ENCODE data around the gene FMO1. TPM values are rescaled to one million over a fixed set of nuclear protein-coding genes. Genes with fewer than 3 reads are reported as not detected.

Gene FMO1
- total and polyA plus RNA-seq, 2 donors (not counting 1 experiment from before 2014, with no cell fraction given) = 0.48 TPM; not detected in 1

DNA sequence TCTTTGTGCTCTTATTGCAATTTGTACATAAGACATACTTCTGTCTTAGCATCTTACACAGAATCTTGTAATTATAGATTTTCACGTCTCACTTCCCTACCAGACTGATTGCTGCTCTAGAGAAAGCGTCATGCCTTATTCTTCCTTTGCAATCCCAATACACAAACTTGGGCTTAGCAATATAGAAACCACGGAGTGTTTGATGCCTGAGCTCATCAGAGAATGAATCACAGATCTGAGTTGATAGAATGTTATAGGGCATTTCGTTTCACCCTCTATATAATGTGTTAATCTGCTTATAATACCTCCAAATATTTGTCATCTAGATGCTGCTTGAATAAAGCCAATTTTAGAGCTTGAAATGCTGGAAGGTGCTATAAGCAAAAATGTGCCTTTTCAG lies 6.6 kb downstream of the FMO1 start:
- DNase-seq (no peak), ATAC-seq (ENCODE audit: low read depth) (no peak)
- no peak overlapping the region for H3K4me3 Mint-ChIP-seq
- ChIA-PET POLR2A (no interaction called here), CTCF (interaction anchor here (1.8 kb wide), 1 partner anchor 9 kb away, joined by 8 read pairs; no protein-coding TSS in a partner anchor)
- Histone ChIP-seq H3K4me2 (replicated peaks; ENCODE audit: low read depth, low read length, poor library complexity, severe bottlenecking) (no peak overlapping the region), H3K4me1 (ENCODE audit: control insufficient read depth in 2 of 2, insufficient read depth in 2 of 2, low read length in 2 of 2) (peaks cover 14 to 19% of the 10 kb centered on the region in 2 donors), H3K79me2 (ENCODE audit: control insufficient read depth, insufficient read depth, low read length) (no peaks in the 10 kb centered on the region), H3K9me3 (ENCODE audit: control extremely low read depth in 1 of 3, control insufficient read depth in 2 of 3, insufficient read depth in 1 of 3, low read length in 2 of 3) (no peaks in the 10 kb centered on the region), H3K4me3 (ENCODE audit: control extremely low read depth in 1 of 5, extremely low read depth in 1 of 5, insufficient read depth in 1 of 5, low read depth in 2 of 5, low read length in 4 of 5) (no peak overlapping the region), H3K9ac (ENCODE audit: low read length) (no peak overlapping the region), H2AFZ (ENCODE audit: insufficient read depth, low read depth, low read length, poor library complexity, severe bottlenecking) (no peak overlapping the region), H3K27ac (ENCODE audit: low read length in 2 of 2) (no peak overlapping the region), H3K36me3 (replicated peaks in 1 of 2; ENCODE audit: control extremely low read depth in 1 of 2, control insufficient read depth in 1 of 2, extremely low read depth in 1 of 2, insufficient read depth in 2 of 2, low read length in 1 of 2) (no peaks in the 10 kb centered on the region), H4K20me1 (ENCODE audit: control insufficient read depth, insufficient read depth, low read length, poor library complexity, severe bottlenecking) (no peaks in the 10 kb centered on the region), H3K27me3 (replicated peaks in 1 of 4; ENCODE audit: control extremely low read depth in 1 of 4, control insufficient read depth in 3 of 4, insufficient read depth in 4 of 4, low read length in 3 of 4) (peaks cover 0 to 3% (median 3%) of the 10 kb centered on the region in 4 experiments)
- no CpG with 5 or more reads among the region's 4 CpGs for WGBS (ENCODE audit: insufficient coverage)
- H3K27ac Mint-ChIP-seq = no peak overlapping the region
- no peaks in the 10 kb centered on the region for H3K9me3 Mint-ChIP-seq (ENCODE audit: insufficient read depth)
- TF ChIP-seq EZH2 (IDR thresholded peaks at IDR 0.05; ENCODE audit: borderline replicate concordance, insufficient read depth, low read depth, low read length, poor library complexity, severe bottlenecking) = no peak
- TF ChIP-seq, protein P1, sequence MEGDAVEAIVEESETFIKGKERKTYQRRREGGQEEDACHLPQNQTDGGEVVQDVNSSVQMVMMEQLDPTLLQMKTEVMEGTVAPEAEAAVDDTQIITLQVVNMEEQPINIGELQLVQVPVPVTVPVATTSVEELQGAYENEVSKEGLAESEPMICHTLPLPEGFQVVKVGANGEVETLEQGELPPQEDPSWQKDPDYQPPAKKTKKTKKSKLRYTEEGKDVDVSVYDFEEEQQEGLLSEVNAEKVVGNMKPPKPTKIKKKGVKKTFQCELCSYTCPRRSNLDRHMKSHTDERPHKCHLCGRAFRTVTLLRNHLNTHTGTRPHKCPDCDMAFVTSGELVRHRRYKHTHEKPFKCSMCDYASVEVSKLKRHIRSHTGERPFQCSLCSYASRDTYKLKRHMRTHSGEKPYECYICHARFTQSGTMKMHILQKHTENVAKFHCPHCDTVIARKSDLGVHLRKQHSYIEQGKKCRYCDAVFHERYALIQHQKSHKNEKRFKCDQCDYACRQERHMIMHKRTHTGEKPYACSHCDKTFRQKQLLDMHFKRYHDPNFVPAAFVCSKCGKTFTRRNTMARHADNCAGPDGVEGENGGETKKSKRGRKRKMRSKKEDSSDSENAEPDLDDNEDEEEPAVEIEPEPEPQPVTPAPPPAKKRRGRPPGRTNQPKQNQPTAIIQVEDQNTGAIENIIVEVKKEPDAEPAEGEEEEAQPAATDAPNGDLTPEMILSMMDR (IDR thresholded peaks at IDR 0.05) = no peak
- intact Hi-C loops (cut with micrococcal nuclease) = no loop called here
- peaks cover 22% of the 10 kb centered on the region for H3K27me3 Mint-ChIP-seq
- H3K4me1 Mint-ChIP-seq = peaks cover 22% of the 10 kb centered on the region

DNA sequence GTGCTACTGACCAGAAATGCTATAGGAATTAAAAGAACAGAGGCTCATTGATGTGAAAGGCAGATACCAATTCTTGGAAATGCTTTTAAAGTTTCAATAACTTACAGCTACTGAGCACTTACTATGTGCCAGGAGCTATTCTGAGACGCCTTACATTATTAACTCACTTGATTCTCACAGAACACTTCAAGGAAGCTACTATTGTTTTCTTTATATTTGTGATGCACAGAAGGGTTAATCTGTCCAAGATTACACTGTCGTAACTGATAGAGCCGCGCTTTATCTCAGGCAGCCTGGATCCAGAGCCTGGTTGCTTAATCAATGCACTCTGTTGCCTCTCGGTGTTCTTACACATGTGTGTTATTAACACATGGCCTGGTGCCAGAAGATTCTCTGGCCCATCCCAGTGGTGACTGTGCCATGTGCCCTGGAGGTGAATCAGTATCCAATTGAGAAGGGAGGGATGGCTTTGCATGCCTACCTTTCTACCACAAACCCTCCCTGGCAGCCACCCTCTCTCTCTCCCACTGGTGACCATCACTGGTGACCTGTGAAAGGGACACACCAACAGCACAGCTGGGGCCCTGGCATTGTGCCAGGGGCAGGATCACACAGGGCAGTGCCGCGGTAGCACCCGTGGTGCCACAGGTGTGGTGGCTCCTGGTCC lies 8.8 kb downstream of the FMO1 start:
- H3K27ac Mint-ChIP-seq = no peak overlapping the region
- peaks cover 8 to 10% of the 10 kb centered on the region in 2 donors for H3K4me1 ChIP-seq (ENCODE audit: control insufficient read depth in 2 of 2, insufficient read depth in 2 of 2, low read length in 2 of 2)
- no peak overlapping the region for H3K4me3 ChIP-seq (ENCODE audit: control extremely low read depth in 1 of 5, extremely low read depth in 1 of 5, insufficient read depth in 1 of 5, low read depth in 2 of 5, low read length in 4 of 5)
- H3K27me3 ChIP-seq (replicated peaks in 1 of 4; ENCODE audit: control extremely low read depth in 1 of 4, control insufficient read depth in 3 of 4, insufficient read depth in 4 of 4, low read length in 3 of 4) = peaks cover 0 to 3% (median 3%) of the 10 kb centered on the region in 4 experiments
- H3K36me3 ChIP-seq (replicated peaks in 1 of 2; ENCODE audit: control extremely low read depth in 1 of 2, control insufficient read depth in 1 of 2, extremely low read depth in 1 of 2, insufficient read depth in 2 of 2, low read length in 1 of 2) = no peaks in the 10 kb centered on the region
- CTCF ChIA-PET = interaction anchor here (2.7 kb wide), 1 partner anchor 12 kb away, joined by 13 read pairs; no protein-coding TSS in a partner anchor
- H3K27me3 Mint-ChIP-seq = peaks cover 15% of the 10 kb centered on the region
- no peak overlapping the region for H3K9ac ChIP-seq (ENCODE audit: low read length)
- no peaks in the 10 kb centered on the region for H3K9me3 Mint-ChIP-seq (ENCODE audit: insufficient read depth)
- H2AFZ ChIP-seq (ENCODE audit: insufficient read depth, low read depth, low read length, poor library complexity, severe bottlenecking) = no peak overlapping the region
- intact Hi-C loops (cut with micrococcal nuclease) = no loop called here
- TF ChIP-seq, protein P1 (IDR thresholded peaks at IDR 0.05) = no peak
- no peak for TF ChIP-seq EZH2 (IDR thresholded peaks at IDR 0.05; ENCODE audit: borderline replicate concordance, insufficient read depth, low read depth, low read length, poor library complexity, severe bottlenecking)
- DNase-seq (no peak), ATAC-seq (ENCODE audit: low read depth) (no peak)
- H3K9me3 ChIP-seq (ENCODE audit: control extremely low read depth in 1 of 3, control insufficient read depth in 2 of 3, insufficient read depth in 1 of 3, low read length in 2 of 3) = no peaks in the 10 kb centered on the region
- peaks cover 10% of the 10 kb centered on the region for H3K4me1 Mint-ChIP-seq
- H3K79me2 ChIP-seq (ENCODE audit: control insufficient read depth, insufficient read depth, low read length) = no peaks in the 10 kb centered on the region
- WGBS (ENCODE audit: insufficient coverage) = 98% methylated on average over 6 of the region's 8 CpGs
- POLR2A ChIA-PET = no interaction called here
- no peaks in the 10 kb centered on the region for H4K20me1 ChIP-seq (ENCODE audit: control insufficient read depth, insufficient read depth, low read length, poor library complexity, severe bottlenecking)
- H3K27ac ChIP-seq (ENCODE audit: low read length in 2 of 2) = no peak overlapping the region
- H3K4me2 ChIP-seq (replicated peaks; ENCODE audit: low read depth, low read length, poor library complexity, severe bottlenecking) = no peak overlapping the region
- no peak overlapping the region for H3K4me3 Mint-ChIP-seq

Measured in B cell (primary cell).